ENCODE results near the gene TNFAIP3. TPM values are rescaled to one million over a fixed set of nuclear protein-coding genes. Genes with fewer than 3 reads are reported as not detected.

TNFAIP3 gene
- polyA plus RNA-seq, 3 donors: 35.5 to 273 (median 38.4) TPM

- intact Hi-C loops (cut with micrococcal nuclease): no loop called here
- H3K9me3 Mint-ChIP-seq: peaks cover 0 to 4% (median 3%) of the 10 kb centered on the region in 7 donors
- H3K36me3 Mint-ChIP-seq: no peaks in the 10 kb centered on the region
- Histone ChIP-seq H3K4me3 (replicated peaks in 1 of 3; ENCODE audit: low read depth in 2 of 3, low read length in 3 of 3) (no peak overlapping the region), H3K9me3 (replicated peaks in 1 of 2; ENCODE audit: control insufficient read depth in 1 of 2, insufficient read depth in 1 of 2, low read length in 2 of 2) (no peaks in the 10 kb centered on the region), H3K36me3 (replicated peaks in 1 of 2; ENCODE audit: control insufficient read depth in 1 of 2, insufficient read depth in 2 of 2, low read length in 2 of 2) (no peaks in the 10 kb centered on the region), H2AFZ (ENCODE audit: insufficient read depth, low read depth, low read length, poor library complexity, severe bottlenecking) (no peak overlapping the region), H3K79me2 (ENCODE audit: insufficient read depth, low read length) (no peaks in the 10 kb centered on the region), H3K4me2 (replicated peaks; ENCODE audit: extremely low read depth, low read length, poor library complexity, severe bottlenecking) (no peak overlapping the region), H3K4me1 (ENCODE audit: control insufficient read depth in 1 of 2, insufficient read depth in 2 of 2, low read length in 2 of 2) (peaks cover 31 to 39% of the 10 kb centered on the region in 2 donors), H3K27me3 (ENCODE audit: control insufficient read depth in 2 of 2, insufficient read depth in 2 of 2, low read length in 2 of 2) (no peaks in the 10 kb centered on the region), H4K20me1 (ENCODE audit: insufficient read depth, low read length) (no peaks in the 10 kb centered on the region), H3K27ac (ENCODE audit: low read depth in 1 of 2, low read length in 2 of 2) (no peak overlapping the region), H3K9ac (ENCODE audit: insufficient read depth, low read length, poor library complexity, severe bottlenecking) (no peak overlapping the region)
- no peak overlapping the region for H3K27ac Mint-ChIP-seq
- DNase-seq: no peak
- H3K27me3 Mint-ChIP-seq (ENCODE audit: low read depth in 3 of 3): no peaks in the 10 kb centered on the region
- H3K4me3 Mint-ChIP-seq: no peak overlapping the region
- TF ChIP-seq CTCF (IDR thresholded peaks at IDR 0.05): no peak
- WGBS (ENCODE audit: insufficient coverage): 100% methylated on average over 1 of the region's 4 CpGs
- peaks cover 17% of the 10 kb centered on the region for H3K4me1 Mint-ChIP-seq
These were observed 16.1 kb upstream of the TNFAIP3 start for GRCh38 chr6:137850816-137851602.

GRCh38 chr6:137851669-137852068 is 15.4 kb upstream of the TNFAIP3 start:
- Mint-ChIP-seq H3K27me3 (ENCODE audit: low read depth in 3 of 3) (no peaks in the 10 kb centered on the region), H3K27ac (no peak overlapping the region), H3K4me3 (no peak overlapping the region), H3K36me3 (no peaks in the 10 kb centered on the region), H3K4me1 (peaks cover 17% of the 10 kb centered on the region), H3K9me3 (peaks cover 0 to 7% (median 3%) of the 10 kb centered on the region in 7 donors)
- Histone ChIP-seq H3K79me2 (ENCODE audit: insufficient read depth, low read length) (no peaks in the 10 kb centered on the region), H3K27me3 (ENCODE audit: control insufficient read depth in 2 of 2, insufficient read depth in 2 of 2, low read length in 2 of 2) (no peaks in the 10 kb centered on the region), H3K4me2 (replicated peaks; ENCODE audit: extremely low read depth, low read length, poor library complexity, severe bottlenecking) (no peak overlapping the region), H2AFZ (ENCODE audit: insufficient read depth, low read depth, low read length, poor library complexity, severe bottlenecking) (no peak overlapping the region), H3K27ac (ENCODE audit: low read depth in 1 of 2, low read length in 2 of 2) (no peak overlapping the region), H3K9ac (ENCODE audit: insufficient read depth, low read length, poor library complexity, severe bottlenecking) (no peak overlapping the region), H3K9me3 (replicated peaks in 1 of 2; ENCODE audit: control insufficient read depth in 1 of 2, insufficient read depth in 1 of 2, low read length in 2 of 2) (no peaks in the 10 kb centered on the region), H3K4me1 (ENCODE audit: control insufficient read depth in 1 of 2, insufficient read depth in 2 of 2, low read length in 2 of 2) (peaks cover 24 to 32% of the 10 kb centered on the region in 2 donors), H3K4me3 (replicated peaks in 1 of 3; ENCODE audit: low read depth in 2 of 3, low read length in 3 of 3) (no peak overlapping the region), H4K20me1 (ENCODE audit: insufficient read depth, low read length) (no peaks in the 10 kb centered on the region), H3K36me3 (replicated peaks in 1 of 2; ENCODE audit: control insufficient read depth in 1 of 2, insufficient read depth in 2 of 2, low read length in 2 of 2) (no peaks in the 10 kb centered on the region)
- TF ChIP-seq CTCF (IDR thresholded peaks at IDR 0.05): no peak
- no peak for DNase-seq
- 82% methylated on average over 3 of the region's 3 CpGs for WGBS (ENCODE audit: insufficient coverage)
- intact Hi-C loops (cut with micrococcal nuclease): no loop called here
